Stomach (tissue), 9 donors: Measurements from ENCODE around the gene NSD1. TPM values are rescaled to one million over a fixed set of nuclear protein-coding genes. Genes with fewer than 3 reads are reported as not detected.
A peak's percentile ranks its signal among the peaks of the same experiment; 100 is the strongest.
"Not testable (repeated sequence)": the region's sequence is repeated elsewhere in the genome, so short reads cannot be mapped to it uniquely, and the experiment has no call there.

ENCODE experiments used
- DNase-seq, 2 donors: peaks; one replicate each; pipeline versions ENCODE4 v3.0.0 to v3.0.0-alpha.2; 2013 to 2019
- H3K27ac ChIP-seq, 5 donors: fragments of 200-600 bp in 4 of 5; sonication (generic) in 4 of 5; one replicate each; pipeline ENCODE4 v1.5.1; 2013 to 2019; ENCODE audit warnings: mild to moderate bottlenecking in 1 of 5, moderate library complexity in 1 of 5
- H3K27me3 ChIP-seq, 3 donors: fragments of 200-600 bp; sonication (generic); one replicate each; pipeline ENCODE4 v1.5.1; 2017 to 2019; ENCODE audit warnings: mixed run types in 1 of 3
- H3K36me3 ChIP-seq, 4 donors: fragments of 200-600 bp; sonication (generic); 1 replicate in 3 of 4; 2 replicates in 1 of 4; pipeline ENCODE4 v1.5.1; 2016 to 2019
- H3K4me1 ChIP-seq, 4 donors: fragments of 200-600 bp; sonication (generic); one replicate each; pipeline ENCODE4 v1.5.1; 2016 to 2019
- H3K4me3 ChIP-seq, 4 donors: fragments of 200-600 bp; sonication (generic) in 3 of 4; one replicate each; pipeline ENCODE4 v1.5.1; 2016 to 2019; ENCODE audit warnings: mild to moderate bottlenecking in 1 of 4
- H3K9me3 ChIP-seq, 4 donors: fragments of 200-600 bp; sonication (generic); one replicate each; pipeline ENCODE4 v1.5.1; 2016 to 2019
- EP300 ChIP-seq: sonication (generic); formaldehyde crosslinking; IDR thresholded peaks from one replicate; pipeline ENCODE4 v1.6.1; 2017; ENCODE audit warnings: antibody characterized with exemption
- POLR2A ChIP-seq, 4 donors: fragments of 450-650 bp; IDR thresholded peaks; one replicate each; pipeline ENCODE4 v1.6.1; 2016; ENCODE audit warnings: antibody characterized with exemption in 4 of 4, control low read depth in 2 of 4, mild to moderate bottlenecking in 1 of 4, moderate library complexity in 1 of 4
- POLR2AphosphoS5 ChIP-seq, 3 donors: sonication (generic); formaldehyde crosslinking; IDR thresholded peaks; one replicate each; pipeline ENCODE4 v1.6.1; 2016; ENCODE audit warnings: antibody characterized with exemption in 3 of 3
- WGBS, 5 donors: extraction: QIAGEN DNeasy Blood & Tissue Kit in 3 of 5; methylation state at CpG; one replicate each; pipeline versions ENCODE4 v1.1.5 to v1.1.7; 2013 to 2018; 5-methylcytosine and 5-hydroxymethylcytosine counted together
- intact Hi-C: fragments of 100-400 bp; cut with DNase I; formaldehyde crosslinking; loops from one replicate; pipeline ENCODE4 v1.15.1; 2023; ENCODE audit warnings: low total_unique reads
- polyA plus RNA-seq, 3 donors: library from polyadenylated mRNA; stranded (reverse); fragments of 200-250 nt; gene quantifications; one replicate each; pipeline ENCODE4 v1.2.3, GENCODE V29; 2013
- total RNA-seq, 5 donors: library from RNA; depleted of rRNA; stranded (reverse); fragments of >200 nt; gene quantifications; one replicate each; pipeline versions ENCODE4 v1.1.0 to v1.2.3, GENCODE V29; 2014 to 2016
- TF ChIP-seq, protein P1 (sequence below), 7 experiments: fragments of 450-650 bp in 4 of 7; fragments of 200-600 bp in 3 of 7; sonication (generic) in 3 of 7; IDR thresholded peaks; one replicate each; pipeline ENCODE4 v1.5.1; 2016 to 2019; ENCODE audit warnings: antibody characterized with exemption in 7 of 7, control low read depth in 2 of 7, mild to moderate bottlenecking in 1 of 7
- donor health status: healthy with polysubstance abuse.
- donor health status: Bipolar disorder and iron deficiency.
- donor health status: healthy.

NSD1 gene
- total and polyA plus RNA-seq, 8 donors, result 5.1 to 69.9 (median 23.5) TPM

DNA sequence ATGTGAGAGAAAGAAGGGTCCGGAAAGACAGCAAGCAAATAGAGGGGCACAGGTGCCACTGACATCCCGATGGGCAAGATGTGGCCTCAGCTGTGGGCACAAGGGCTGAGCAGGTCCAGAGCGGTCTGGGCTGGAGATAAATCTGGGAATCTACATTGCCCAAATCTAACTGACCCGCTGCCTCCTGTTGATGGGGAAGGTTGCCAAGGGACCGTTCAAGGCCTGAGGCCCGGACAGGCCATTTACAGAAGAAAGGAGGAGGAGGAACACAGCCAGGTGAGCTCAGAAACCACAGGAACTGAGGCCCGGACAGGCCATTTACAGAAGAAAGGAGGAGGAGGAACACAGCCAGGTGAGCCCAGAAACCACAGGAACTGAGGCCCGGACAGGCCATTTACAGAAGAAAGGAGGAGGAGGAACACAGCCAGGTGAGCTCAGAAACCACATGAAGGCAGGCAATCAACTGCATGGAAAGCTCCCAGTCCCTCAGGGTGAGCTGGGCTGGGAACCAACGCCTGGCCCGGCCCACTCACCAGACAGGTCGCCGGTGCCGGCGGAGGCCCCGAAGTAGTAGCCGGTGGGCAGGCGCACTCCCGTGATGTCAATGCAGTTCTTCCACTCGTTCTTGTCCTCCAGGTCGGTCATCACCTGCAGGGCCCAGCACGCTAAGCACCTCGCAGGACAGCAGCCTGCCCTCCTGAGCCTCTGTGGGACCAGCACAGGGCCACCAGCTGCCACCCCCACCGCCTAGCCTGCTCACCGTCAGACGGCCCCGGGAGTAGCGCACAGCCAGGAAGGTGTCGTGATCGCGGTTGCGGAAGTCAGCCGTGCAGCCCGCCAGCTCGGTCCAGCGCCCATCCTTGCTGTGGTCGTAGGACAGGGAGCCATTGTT lies 203.3 kb downstream of the NSD1 start:
- 91 to 94% (median 94%) methylated on average over 31 to 36 of the region's 36 CpGs for WGBS, 5 donors
- no peaks in the 10 kb centered on the region for H3K27me3 ChIP-seq
- no peak overlapping the region for H3K4me3 ChIP-seq
- H3K36me3 ChIP-seq, result peaks cover 61 to 100% (median 99%) of the 10 kb centered on the region in 4 donors
- no peak overlapping the region for H3K27ac ChIP-seq
- TF ChIP-seq POLR2AphosphoS5 (IDR thresholded peaks at IDR 0.05), result no peak
- TF ChIP-seq, protein P1, sequence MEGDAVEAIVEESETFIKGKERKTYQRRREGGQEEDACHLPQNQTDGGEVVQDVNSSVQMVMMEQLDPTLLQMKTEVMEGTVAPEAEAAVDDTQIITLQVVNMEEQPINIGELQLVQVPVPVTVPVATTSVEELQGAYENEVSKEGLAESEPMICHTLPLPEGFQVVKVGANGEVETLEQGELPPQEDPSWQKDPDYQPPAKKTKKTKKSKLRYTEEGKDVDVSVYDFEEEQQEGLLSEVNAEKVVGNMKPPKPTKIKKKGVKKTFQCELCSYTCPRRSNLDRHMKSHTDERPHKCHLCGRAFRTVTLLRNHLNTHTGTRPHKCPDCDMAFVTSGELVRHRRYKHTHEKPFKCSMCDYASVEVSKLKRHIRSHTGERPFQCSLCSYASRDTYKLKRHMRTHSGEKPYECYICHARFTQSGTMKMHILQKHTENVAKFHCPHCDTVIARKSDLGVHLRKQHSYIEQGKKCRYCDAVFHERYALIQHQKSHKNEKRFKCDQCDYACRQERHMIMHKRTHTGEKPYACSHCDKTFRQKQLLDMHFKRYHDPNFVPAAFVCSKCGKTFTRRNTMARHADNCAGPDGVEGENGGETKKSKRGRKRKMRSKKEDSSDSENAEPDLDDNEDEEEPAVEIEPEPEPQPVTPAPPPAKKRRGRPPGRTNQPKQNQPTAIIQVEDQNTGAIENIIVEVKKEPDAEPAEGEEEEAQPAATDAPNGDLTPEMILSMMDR (IDR thresholded peaks at IDR 0.05), result no peak
- no peak for TF ChIP-seq EP300
- TF ChIP-seq POLR2A (IDR thresholded peaks at IDR 0.05), result no peak
- DNase-seq, result no peak
- H3K4me1 ChIP-seq, result peaks cover 0 to 26% (median 2%) of the 10 kb centered on the region in 4 donors
- H3K9me3 ChIP-seq, result no peaks in the 10 kb centered on the region
- intact Hi-C loops, result no loop called here

DNA sequence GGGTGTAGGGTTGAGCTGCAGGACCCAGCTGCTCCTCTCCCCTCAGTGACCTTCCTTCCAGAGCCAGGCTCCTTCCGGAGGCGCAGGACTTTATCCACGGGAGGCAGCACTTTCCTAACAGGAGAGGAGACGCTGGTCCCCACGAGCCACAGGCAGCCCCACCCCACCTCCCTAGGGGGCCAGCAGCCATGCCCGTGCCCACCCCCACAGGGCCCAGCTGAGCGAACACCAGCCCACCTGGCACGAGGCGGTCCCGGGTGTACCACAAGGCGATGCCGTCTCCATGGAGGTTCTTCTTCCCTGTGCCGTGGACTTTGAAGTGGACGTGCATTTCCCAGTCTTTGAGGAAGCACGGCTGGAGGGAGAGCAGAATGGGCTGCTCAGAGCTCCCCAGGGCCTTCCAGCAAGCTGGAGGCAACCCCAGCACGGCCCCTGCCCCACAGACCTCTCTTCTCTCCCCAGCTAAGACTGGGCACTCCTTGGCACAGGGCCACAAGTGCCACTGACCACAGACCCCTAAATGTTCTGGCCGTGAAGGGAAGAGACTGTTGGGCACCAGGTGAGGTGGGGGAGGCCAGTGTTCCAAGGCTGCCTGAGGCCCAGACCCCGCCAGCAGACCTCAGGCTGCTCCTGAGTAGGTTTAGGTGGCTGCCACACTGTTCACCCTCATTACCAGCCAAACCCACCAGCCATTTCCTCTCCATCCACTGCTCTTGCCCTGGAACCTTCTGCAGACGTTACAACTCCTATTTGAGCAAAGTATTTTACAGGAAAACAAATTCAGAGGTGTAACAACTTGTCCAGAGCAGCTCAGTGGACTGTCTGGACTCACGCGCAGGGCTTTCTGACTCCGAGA lies 204.9 kb downstream of the NSD1 start:
- no peaks in the 10 kb centered on the region for H3K27me3 ChIP-seq
- H3K4me3 ChIP-seq, result no peak overlapping the region
- TF ChIP-seq POLR2A (IDR thresholded peaks at IDR 0.05), result no peak
- no peak for TF ChIP-seq POLR2AphosphoS5 (IDR thresholded peaks at IDR 0.05)
- TF ChIP-seq EP300, result no peak
- TF ChIP-seq, protein P1 (IDR thresholded peaks at IDR 0.05), result no peak
- intact Hi-C loops, result no loop called here
- 88 to 91% (median 90%) methylated on average over 13 to 22 of the region's 22 CpGs for WGBS, 5 donors
- peaks cover 0 to 26% (median 2%) of the 10 kb centered on the region in 4 donors for H3K4me1 ChIP-seq
- no peaks in the 10 kb centered on the region for H3K9me3 ChIP-seq
- no peak for DNase-seq
- peak overlapping the region in 2 of 5 donors; percentile 18 to 35 for H3K27ac ChIP-seq
- peaks cover 58 to 99% (median 99%) of the 10 kb centered on the region in 4 donors for H3K36me3 ChIP-seq

DNA sequence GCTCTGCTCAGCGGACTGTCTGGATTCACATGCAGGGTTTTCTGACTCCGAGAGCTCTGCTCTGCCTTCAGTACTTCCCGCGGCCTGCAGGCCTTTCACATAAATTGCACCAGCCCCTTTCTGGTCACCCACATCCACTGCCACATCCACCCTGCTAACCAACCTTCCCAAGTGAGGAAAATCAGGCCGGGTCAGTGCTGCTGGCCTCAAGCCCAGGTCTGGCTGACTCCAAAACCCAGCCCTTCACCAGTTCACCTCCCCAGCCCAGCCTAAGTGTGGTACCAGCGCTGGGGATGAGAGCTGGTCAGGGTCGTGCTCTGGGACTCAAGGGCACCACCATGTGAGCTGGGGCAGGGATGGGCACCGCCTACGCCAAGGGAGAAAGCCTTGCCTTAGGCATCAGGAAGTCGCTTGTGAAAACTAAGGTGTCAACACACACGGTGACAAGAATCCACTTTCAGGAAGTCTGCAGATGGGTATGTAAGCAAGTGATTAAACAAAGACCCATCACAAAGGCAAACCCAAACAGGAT lies 205.6 kb downstream of the NSD1 start:
- peak overlapping the region in 2 of 5 donors; percentile 18 to 35 for H3K27ac ChIP-seq
- intact Hi-C loops, result no loop called here
- no peak overlapping the region for H3K4me3 ChIP-seq
- WGBS, 5 donors, result 69 to 79% (median 72%) methylated on average over 10 to 11 of the region's 11 CpGs
- H3K4me1 ChIP-seq, result peaks cover 0 to 26% (median 2%) of the 10 kb centered on the region in 4 donors
- H3K27me3 ChIP-seq, result no peaks in the 10 kb centered on the region
- TF ChIP-seq EP300 (no peak), POLR2AphosphoS5 (IDR thresholded peaks at IDR 0.05) (no peak)
- TF ChIP-seq, protein P1 (IDR thresholded peaks at IDR 0.05), result no peak
- DNase-seq, result no peak
- H3K36me3 ChIP-seq, result peaks cover 51 to 99% (median 97%) of the 10 kb centered on the region in 4 donors
- H3K9me3 ChIP-seq, result no peaks in the 10 kb centered on the region

DNA sequence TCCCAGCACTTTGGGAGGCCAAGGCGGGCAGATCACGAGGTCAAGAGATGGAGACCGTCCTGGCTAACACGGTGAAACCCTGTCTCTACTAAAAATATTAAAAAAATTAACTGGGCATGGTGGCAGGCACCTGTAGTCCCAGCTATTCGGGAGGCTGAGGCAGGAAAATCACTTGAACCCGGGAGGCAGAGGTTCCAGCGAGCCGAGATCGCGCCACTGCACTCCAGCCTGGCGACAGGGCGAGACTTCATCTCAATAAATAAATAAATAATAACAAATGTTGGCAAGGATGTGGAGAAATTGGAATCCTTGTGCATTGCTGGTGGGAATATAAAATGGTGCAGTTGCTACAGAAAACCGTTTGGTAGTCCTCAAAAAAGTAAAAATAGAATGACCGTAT lies 209.4 kb downstream of the NSD1 start:
- peaks cover 16 to 97% (median 87%) of the 10 kb centered on the region in 4 donors for H3K36me3 ChIP-seq
- intact Hi-C loops, H3K27ac ChIP-seq, DNase-seq, H3K4me3 ChIP-seq, H3K27me3 ChIP-seq, H3K9me3 ChIP-seq: not testable (repeated sequence)
- 89 to 95% (median 94%) methylated on average over 14 of the region's 14 CpGs for WGBS, 5 donors
- peaks cover 5 to 52% (median 21%) of the 10 kb centered on the region in 4 donors for H3K4me1 ChIP-seq
